ENCODE measurements around the gene CDH18. TPM values are rescaled to one million over a fixed set of nuclear protein-coding genes. Genes with fewer than 3 reads are reported as not detected.
"Not testable (repeated sequence)": the region's sequence is repeated elsewhere in the genome, so short reads cannot be mapped to it uniquely, and the experiment has no call there.

CDH18 gene
- total RNA-seq, 1 donor from 2014 or later = not detected

DNA sequence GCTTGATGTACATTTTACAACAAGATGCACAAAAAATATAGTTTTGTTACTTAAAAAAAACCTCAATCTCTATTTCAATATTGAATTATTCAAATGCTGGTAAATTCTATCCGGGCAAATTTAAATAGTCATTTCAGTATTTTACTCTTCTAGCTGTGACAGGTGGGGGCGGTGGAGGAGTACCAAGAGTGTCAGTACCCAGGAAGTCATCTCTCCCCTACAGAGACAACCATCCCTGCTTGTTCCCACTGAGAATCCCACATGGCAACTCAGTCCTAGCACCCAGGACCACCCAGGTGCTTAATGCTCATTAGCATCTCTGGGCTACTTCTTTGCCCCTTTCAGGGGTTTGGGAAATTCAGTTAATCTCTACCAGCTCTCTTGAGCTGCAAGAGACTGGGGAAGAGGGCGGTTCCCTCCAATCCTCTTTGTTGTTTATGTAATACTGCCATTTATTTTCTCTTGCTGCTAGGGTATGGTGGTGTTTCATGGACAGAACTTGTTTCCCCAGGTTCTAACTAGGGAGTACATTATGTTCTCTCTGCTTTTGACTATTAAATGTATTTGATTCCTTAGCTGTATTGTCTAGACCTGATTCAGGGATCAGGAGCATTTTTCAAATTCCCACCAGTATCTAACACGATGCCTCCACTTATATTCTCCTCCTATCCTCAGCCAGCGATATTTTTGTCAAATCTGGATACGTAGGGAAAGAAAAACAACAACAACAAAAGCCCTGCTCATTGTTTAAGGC is 122.5 kb downstream of the CDH18 start:
- no peak for DNase-seq (ENCODE audit: low spot score)

- no peak for DNase-seq (ENCODE audit: low spot score)
Measured at GRCh38 chr5:19862711-19863110, 125.3 kb downstream of the CDH18 start.

DNA sequence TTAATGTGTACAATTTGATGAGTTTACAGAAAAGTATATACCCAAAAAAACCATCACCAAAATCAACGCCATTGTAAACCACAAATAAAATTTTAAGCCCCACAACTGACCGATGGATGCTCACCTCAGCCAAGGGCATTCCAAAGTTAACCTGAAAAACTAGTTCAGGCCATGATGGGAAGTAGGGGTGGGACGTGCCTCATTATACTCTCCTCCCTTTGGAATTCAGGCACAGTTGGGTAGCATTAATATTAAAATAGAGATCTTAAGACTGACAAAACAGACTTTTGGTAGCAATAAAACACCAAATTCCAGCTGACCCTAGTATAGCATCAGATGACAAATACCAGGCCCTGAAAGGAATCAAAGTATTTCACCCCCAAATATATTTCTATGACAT is 129.0 kb downstream of the CDH18 start:
- no peak for DNase-seq (ENCODE audit: low spot score)

DNA sequence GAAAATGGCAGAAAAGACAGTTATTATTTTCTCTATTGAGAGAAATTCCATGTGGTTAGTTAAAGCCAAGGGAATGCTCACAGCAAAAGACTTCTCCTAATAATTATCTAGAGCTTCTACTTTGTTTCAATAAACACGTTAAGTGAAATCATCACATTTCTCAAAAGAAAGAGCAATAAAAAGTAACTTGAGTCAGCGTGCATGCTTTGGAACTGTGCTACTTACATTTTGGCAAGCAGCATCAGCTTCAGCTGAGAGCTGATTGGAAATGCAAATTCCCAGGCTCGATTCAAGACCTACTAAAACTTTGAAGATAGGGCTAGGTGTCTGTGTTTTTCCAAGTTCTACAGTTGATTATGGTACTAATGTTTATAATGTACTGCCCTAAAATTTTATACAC is 132.1 kb downstream of the CDH18 start:
- no peak for DNase-seq (ENCODE audit: low spot score)

DNA sequence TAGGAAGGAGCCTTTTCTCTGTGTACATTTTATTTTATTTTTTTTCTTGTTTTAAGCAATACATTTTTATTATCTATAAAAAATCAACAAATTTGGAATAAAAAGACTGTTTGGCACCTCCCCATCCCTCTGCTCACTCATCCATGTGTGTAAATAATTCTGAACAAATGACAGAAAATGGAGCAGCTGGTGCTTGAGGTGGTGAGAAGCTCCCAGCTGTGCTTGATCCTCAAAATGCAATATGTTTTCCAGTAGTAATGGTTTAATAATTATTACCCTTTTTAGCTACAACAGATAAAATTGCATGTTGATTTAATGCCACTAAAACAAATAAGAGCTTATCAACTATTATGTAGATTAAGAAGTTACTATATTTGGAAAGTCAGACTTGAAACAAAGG is 132.5 kb downstream of the CDH18 start:
- DNase-seq (ENCODE audit: low spot score) = no peak

DNA sequence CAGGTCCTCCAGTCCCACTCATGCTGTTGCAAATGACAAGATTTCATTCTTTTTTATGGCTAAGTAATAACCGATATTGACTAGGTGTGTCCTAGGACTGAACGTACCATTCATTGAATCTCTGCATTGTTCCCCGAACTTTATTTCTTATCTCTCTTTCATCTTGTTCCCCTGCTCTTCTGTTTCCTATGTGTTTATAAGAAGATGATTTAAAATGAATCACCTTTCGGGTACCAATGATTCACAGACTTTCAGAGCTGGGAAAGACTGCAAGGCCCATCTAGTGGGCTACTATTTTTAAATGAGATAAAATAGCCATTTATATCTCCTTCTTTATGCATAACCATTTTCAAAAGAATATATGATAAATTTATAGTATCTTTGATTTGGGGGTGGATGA is 133.0 kb downstream of the CDH18 start:
- DNase-seq (ENCODE audit: low spot score) = no peak

DNA sequence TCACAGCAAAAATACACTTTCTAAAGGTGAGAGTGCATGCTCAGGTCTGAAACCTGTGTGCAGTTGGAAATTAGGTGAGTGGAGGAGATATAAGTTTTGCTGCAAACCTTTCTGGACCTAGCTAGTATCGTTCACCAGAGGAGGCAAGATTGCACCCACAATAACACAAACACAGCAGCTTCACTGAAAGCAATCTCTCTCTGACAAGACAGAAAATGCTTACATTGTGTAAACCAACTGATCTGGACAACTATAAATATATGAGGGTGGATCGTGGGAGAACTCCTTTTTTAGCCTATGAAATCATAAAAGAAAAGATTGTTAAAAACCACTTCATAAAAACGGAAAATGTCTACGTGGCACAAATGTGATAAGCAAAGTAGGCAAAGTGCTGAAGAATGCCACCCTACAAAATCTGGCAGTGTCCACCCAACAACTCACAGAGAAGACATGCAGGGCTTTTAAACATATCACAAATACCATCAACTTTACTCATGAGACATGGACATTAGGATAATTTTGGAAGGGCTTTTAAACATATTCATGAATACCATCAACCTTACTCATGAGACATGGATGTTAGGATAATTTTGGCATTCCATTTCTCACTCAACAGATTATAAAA is 134.3 kb downstream of the CDH18 start:
- DNase-seq (ENCODE audit: low spot score) = no peak

GRCh38 chr5:19837536-19838174 is 150.3 kb downstream of the CDH18 start:
- DNase-seq (ENCODE audit: low spot score) = no peak

- DNase-seq (ENCODE audit: low spot score) = no peak
Measured at GRCh38 chr5:19835442-19835841, 152.6 kb downstream of the CDH18 start.

DNA sequence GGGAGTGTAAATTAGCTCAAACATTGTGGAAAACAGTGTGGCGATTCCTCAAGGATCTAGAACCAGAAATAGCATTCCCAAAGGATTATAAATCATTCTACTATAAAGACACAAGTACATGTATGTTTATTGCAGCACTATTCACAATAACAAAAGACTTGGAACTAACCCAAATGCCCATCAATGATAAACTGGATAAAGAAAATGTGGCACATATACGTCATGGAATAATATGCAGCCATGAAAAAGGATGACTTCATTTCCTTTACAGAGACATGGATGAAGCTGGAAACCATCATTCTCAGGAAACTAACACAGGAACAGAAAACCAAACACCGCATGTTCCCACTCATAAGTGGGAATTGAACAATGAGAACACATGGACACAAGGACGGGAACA is 175.3 kb downstream of the CDH18 start:
- not testable (repeated sequence) for DNase-seq (ENCODE audit: low spot score)

- DNase-seq (ENCODE audit: low spot score) = no peak
Measured at GRCh38 chr5:19806756-19807155, 181.2 kb downstream of the CDH18 start.

DNA sequence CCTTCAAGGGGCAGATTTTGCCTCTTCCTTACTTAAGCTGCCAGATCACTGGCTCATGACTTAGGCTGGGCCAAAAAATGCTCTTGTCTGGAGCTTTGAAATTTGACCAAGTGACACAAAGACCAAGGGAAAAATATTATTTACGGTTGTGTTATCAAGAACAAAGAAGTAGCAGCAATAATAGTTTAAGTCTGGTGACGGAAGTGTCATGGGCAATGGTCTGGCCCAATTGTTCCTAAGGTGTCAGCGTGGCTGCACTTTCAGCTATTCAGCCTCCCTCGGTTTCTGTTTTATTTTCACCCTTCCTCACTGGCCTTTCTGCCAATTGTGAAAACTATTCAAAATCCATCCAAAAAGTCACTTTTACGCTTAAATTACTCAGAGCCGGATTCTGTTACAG is 185.3 kb downstream of the CDH18 start:
- no peak for DNase-seq (ENCODE audit: low spot score)

GRCh38 chr5:19795218-19795617 is 192.8 kb downstream of the CDH18 start:
- no peak for DNase-seq (ENCODE audit: low spot score)

DNA sequence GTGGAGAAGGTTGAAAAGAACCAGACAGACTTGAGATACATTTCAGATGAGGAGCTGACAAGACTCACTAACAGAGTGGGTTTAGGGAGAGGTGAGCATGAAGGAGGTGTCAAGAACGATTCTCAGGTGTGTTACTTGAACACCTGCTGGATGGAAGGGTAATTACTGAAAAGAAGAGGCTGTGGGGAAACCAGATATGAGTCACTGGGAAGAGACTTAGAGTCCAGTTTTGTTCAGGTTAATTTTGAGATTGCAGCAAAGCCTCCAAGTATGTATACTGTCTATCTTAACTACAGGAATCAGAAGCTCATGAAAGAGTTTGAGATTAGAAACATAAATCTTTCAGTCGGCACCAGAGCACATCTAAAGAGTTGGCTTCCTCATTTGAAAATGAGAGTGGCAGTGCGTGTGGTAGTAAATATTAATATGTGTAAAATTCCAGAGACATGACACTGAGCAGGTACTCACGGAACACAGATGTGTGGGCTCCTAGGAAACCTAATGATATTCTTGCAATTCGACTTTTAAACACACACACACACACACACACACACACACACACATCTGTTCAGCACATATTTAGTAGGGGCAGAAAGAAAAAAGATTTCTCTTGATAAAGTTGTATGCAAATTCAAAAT is 197.1 kb downstream of the CDH18 start:
- DNase-seq (ENCODE audit: low spot score) = no peak

- no peak for DNase-seq (ENCODE audit: low spot score)
Measured at GRCh38 chr5:19782566-19782965, 205.4 kb downstream of the CDH18 start.

DNA sequence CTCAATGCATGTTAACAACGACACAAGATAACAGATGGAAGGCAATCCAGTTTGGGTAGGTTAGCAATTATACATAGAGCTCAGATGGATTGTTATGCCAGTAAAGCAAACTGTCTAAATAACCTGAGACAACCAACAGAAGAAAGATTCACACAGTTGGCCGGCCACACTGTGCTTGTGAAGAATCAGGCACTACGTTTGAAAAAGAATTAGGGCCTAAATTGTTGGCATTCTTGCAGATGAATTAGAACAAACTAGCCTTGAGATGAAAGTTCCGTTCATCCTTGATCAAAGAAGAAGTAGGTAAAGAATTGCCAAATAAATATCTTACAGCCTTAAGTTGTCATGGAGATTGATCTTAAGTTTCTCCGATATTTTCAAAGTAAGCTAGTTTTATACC is 210.6 kb downstream of the CDH18 start:
- no peak for DNase-seq (ENCODE audit: low spot score)

- DNase-seq (ENCODE audit: low spot score) = not testable (repeated sequence)
Measured at GRCh38 chr5:19776886-19777285, 211.1 kb downstream of the CDH18 start.

DNA sequence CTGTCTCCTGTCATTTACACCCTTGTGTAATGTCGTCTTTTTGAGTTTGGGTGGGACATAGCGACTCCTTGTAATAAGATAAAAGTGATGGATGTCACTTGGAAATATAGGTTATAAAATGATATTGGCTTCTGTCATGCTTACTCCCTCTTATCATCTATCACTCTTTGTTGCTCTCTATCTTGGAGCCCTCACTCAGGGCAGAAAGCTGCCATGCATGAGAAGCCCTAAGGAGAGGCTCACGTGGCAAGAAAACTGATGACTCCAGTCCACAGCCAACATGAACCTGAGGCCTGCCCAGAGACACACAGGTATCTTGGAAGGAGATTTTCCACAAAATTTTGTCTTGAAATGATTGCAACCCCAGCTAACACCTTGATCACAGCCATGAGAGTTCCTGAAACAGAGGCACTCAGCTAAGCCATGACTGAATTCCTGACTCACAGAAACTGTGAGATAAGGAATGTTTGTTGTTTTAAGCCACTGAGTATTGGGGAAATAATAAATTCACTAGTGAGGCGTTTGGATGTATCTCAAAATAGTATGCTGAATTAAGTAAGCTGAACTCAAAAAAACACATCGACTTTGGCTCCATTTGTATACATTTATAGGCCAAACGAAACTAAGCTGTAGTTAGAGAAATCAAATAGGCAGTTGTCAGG is 216.7 kb downstream of the CDH18 start:
- no peak for DNase-seq (ENCODE audit: low spot score)

DNA sequence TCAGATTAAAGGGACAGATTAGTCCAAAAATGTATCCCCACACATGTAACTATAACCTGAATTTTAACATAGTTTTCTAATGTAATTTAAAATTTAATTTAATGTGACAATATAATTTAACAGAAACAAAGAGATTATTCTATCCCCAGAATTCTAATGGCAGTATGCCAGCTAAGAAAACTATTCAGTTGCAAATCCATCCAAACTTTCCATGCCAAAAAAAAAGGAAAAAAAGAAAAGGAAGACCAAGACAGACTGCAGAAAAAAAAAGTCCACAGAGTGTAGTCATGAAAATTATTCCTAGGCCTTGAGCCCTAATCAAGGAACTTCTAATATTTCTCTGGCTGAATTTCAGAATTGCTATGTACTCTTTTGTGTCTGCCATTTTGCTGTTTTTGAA is 217.6 kb downstream of the CDH18 start:
- DNase-seq (ENCODE audit: low spot score) = no peak

- DNase-seq (ENCODE audit: low spot score) = no peak
Measured at GRCh38 chr5:19767987-19768386, 220.0 kb downstream of the CDH18 start.

DNA sequence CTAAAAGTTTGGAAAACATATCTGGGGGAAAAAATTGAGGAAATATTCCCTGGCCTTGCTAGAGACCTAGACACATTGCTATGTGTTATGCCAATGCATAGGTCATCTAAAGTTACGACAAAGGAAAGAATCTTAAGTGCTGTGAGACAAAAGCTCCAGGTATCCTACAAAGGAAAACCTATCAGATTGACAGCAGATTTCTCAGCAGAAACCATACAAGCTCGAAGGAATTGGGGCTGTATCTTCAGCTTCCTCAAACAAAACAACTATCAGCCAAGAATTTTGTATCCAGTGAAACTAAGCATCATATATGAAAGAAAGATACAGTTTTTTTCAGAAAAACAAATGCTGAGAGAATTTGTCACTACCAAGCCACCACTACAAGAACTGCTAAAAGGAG is 234.4 kb downstream of the CDH18 start:
- DNase-seq (ENCODE audit: low spot score) = no peak

- DNase-seq (ENCODE audit: low spot score) = no peak
Measured at GRCh38 chr5:19751326-19751725, 236.7 kb downstream of the CDH18 start.
